Measurements from ENCODE around the gene ETS1.

Gene ETS1

GRCh38 chr11:128525411-128526243 lies 61.7 kb downstream of the ETS1 start:
- TF ChIP-seq RAD21 (IDR thresholded peaks at IDR 0.05; ENCODE audit: low read depth) (no peak), YY1 (IDR thresholded peaks at IDR 0.05; ENCODE audit: low read depth) (no peak), TEAD4 (IDR thresholded peaks at IDR 0.05) (no peak), MAX (IDR thresholded peaks at IDR 0.05) (no peak), TAF1 (IDR thresholded peaks at IDR 0.05; ENCODE audit: low read depth) (no peak), EGR1 (IDR thresholded peaks at IDR 0.05) (no peak), CREB1 (IDR thresholded peaks at IDR 0.05; ENCODE audit: low read depth) (no peak), ZBTB7A (IDR thresholded peaks at IDR 0.05; ENCODE audit: low read depth) (no peak), TCF12 (IDR thresholded peaks at IDR 0.05; ENCODE audit: low read depth) (no peak), FOXM1 (IDR thresholded peaks at IDR 0.05; ENCODE audit: borderline replicate concordance, low read depth) (no peak)

GRCh38 chr11:128524172-128524571 lies 63.2 kb downstream of the ETS1 start:
- TF ChIP-seq NFIC (IDR thresholded peaks at IDR 0.05) (no peak), CEBPB (IDR thresholded peaks at IDR 0.05) (no peak), TEAD4 (IDR thresholded peaks at IDR 0.05) (no peak), REST (IDR thresholded peaks at IDR 0.05; ENCODE audit: low read depth) (no peak), FOXM1 (IDR thresholded peaks at IDR 0.05; ENCODE audit: borderline replicate concordance, low read depth) (no peak), MAX (IDR thresholded peaks at IDR 0.05) (no peak), USF1 (IDR thresholded peaks at IDR 0.05) (no peak), TAF1 (IDR thresholded peaks at IDR 0.05; ENCODE audit: low read depth) (no peak), YY1 (IDR thresholded peaks at IDR 0.05; ENCODE audit: low read depth) (no peak), EGR1 (IDR thresholded peaks at IDR 0.05) (no peak), RAD21 (IDR thresholded peaks at IDR 0.05; ENCODE audit: low read depth) (no peak), ZBTB7A (IDR thresholded peaks at IDR 0.05; ENCODE audit: low read depth) (no peak)

- TF ChIP-seq TCF12 (IDR thresholded peaks at IDR 0.05; ENCODE audit: low read depth) (no peak), ZBTB7A (IDR thresholded peaks at IDR 0.05; ENCODE audit: low read depth) (no peak), CEBPB (IDR thresholded peaks at IDR 0.05) (no peak), MAX (IDR thresholded peaks at IDR 0.05) (no peak), TEAD4 (IDR thresholded peaks at IDR 0.05) (no peak), EGR1 (IDR thresholded peaks at IDR 0.05) (no peak), YY1 (IDR thresholded peaks at IDR 0.05; ENCODE audit: low read depth) (no peak), TAF1 (IDR thresholded peaks at IDR 0.05; ENCODE audit: low read depth) (no peak), EP300 (IDR thresholded peaks at IDR 0.05; ENCODE audit: borderline replicate concordance) (no peak)
These were observed 63.7 kb downstream of the ETS1 start for GRCh38 chr11:128523641-128524040.

- TF ChIP-seq FOXM1 (IDR thresholded peaks at IDR 0.05; ENCODE audit: borderline replicate concordance, low read depth): no peak
- TF ChIP-seq EP300 (IDR thresholded peaks at IDR 0.05; ENCODE audit: borderline replicate concordance): no peak
- no peak for TF ChIP-seq ZBTB7A (IDR thresholded peaks at IDR 0.05; ENCODE audit: low read depth)
- no peak for TF ChIP-seq TEAD4 (IDR thresholded peaks at IDR 0.05)
- TF ChIP-seq NFIC (IDR thresholded peaks at IDR 0.05): no peak
- no peak for TF ChIP-seq CREB1 (IDR thresholded peaks at IDR 0.05; ENCODE audit: low read depth)
- no peak for TF ChIP-seq TAF1 (IDR thresholded peaks at IDR 0.05; ENCODE audit: low read depth)
- no peak for TF ChIP-seq EGR1 (IDR thresholded peaks at IDR 0.05)
- 0 out of 2 replicates have a peak, but pooled peaks have one; percentile 2 for TF ChIP-seq YY1 (IDR thresholded peaks at IDR 0.05; ENCODE audit: low read depth)
These were observed 64.3 kb downstream of the ETS1 start for GRCh38 chr11:128522943-128523518.

- TF ChIP-seq ZBTB7A (IDR thresholded peaks at IDR 0.05; ENCODE audit: low read depth) (no peak), EGR1 (IDR thresholded peaks at IDR 0.05) (0 out of 2 replicates have a peak, but pooled peaks have one; percentile 6), MAX (IDR thresholded peaks at IDR 0.05) (peak; percentile 65; the same call in 1 of the 2 replicates), TCF12 (IDR thresholded peaks at IDR 0.05; ENCODE audit: low read depth) (peak; percentile 17; the same call in 1 of the 2 replicates), REST (IDR thresholded peaks at IDR 0.05; ENCODE audit: low read depth) (0 out of 2 replicates have a peak, but pooled peaks have one; percentile 14), RAD21 (IDR thresholded peaks at IDR 0.05; ENCODE audit: low read depth) (peak; percentile 9; the same call in 1 of the 2 replicates), CREB1 (IDR thresholded peaks at IDR 0.05; ENCODE audit: low read depth) (no peak), CEBPB (IDR thresholded peaks at IDR 0.05) (no peak; the same call in 1 of the 2 replicates), USF1 (IDR thresholded peaks at IDR 0.05) (no peak), NFIC (IDR thresholded peaks at IDR 0.05) (no peak), TAF1 (IDR thresholded peaks at IDR 0.05; ENCODE audit: low read depth) (peak; percentile 70; the same call in 1 of the 2 replicates), EP300 (IDR thresholded peaks at IDR 0.05; ENCODE audit: borderline replicate concordance) (peak; percentile 41; the same call in 1 of the 2 replicates), TEAD4 (IDR thresholded peaks at IDR 0.05) (peak; percentile 81), YY1 (IDR thresholded peaks at IDR 0.05; ENCODE audit: low read depth) (0 out of 2 replicates have a peak, but pooled peaks have one; percentile 11), FOXM1 (IDR thresholded peaks at IDR 0.05; ENCODE audit: borderline replicate concordance, low read depth) (no peak)
These were observed 65.1 kb downstream of the ETS1 start for GRCh38 chr11:128522055-128522942.

Measured in Ishikawa (cell line).